Cardiac muscle cell (in vitro differentiated cells and primary cell): ENCODE results near the gene TUBD1. TPM values are rescaled to one million over a fixed set of nuclear protein-coding genes. Genes with fewer than 3 reads are reported as not detected.

ENCODE experiments used
- DNase-seq, 2 donors: peaks; one replicate each; pipeline versions ENCODE4 v3.0.0 to v3.0.0-alpha.2; 2010 to 2017; ENCODE audit warnings: low read depth in 1 of 2, low spot score in 1 of 2
- H3K27ac ChIP-seq: fragments of 200-600 bp; sonication (generic); 2 replicates; pipeline ENCODE4 v1.5.1; 2016
- H3K27me3 ChIP-seq: fragments of 200-600 bp; sonication (generic); 2 replicates; pipeline ENCODE4 v1.6.0; 2016; ENCODE audit warnings: control low read depth
- H3K36me3 ChIP-seq: fragments of 200-600 bp; sonication (generic); 2 replicates; pipeline ENCODE4 v1.5.1; 2016; ENCODE audit warnings: control low read depth
- H3K4me1 ChIP-seq: fragments of 200-600 bp; sonication (generic); 2 replicates; pipeline ENCODE4 v1.8.1; 2017; ENCODE audit warnings: low read depth, mild to moderate bottlenecking, mixed run types
- H3K4me3 ChIP-seq: fragments of 200-600 bp; sonication (generic); 2 replicates; pipeline ENCODE4 v1.5.1; 2016; ENCODE audit warnings: mild to moderate bottlenecking
- H3K9me3 ChIP-seq: fragments of 200-600 bp; sonication (generic); 2 replicates; pipeline ENCODE4 v1.5.1; 2017; ENCODE audit warnings: low read depth, mild to moderate bottlenecking, control low read depth
- polyA plus RNA-seq: library from polyadenylated mRNA; unstranded; fragments of >200 nt; fragmentation: Nextera tagmentation; extraction: Ambion mirVana; gene quantifications from 2 replicates; pipeline ENCODE4 v1.2.1, GENCODE V29; 2016
- total RNA-seq: library from RNA; depleted of rRNA; stranded (reverse); fragments of >200 nt; gene quantifications from 2 replicates; pipeline ENCODE4 v1.2.3, GENCODE V29; 2016
- TF ChIP-seq, protein P1 (sequence below): IDR thresholded peaks from 2 replicates; pipeline ENCODE4 v1.5.1; 2012; ENCODE audit warnings: low read depth, mild to moderate bottlenecking, low read length

TUBD1 gene
- total and polyA plus RNA-seq, 2 experiments from 2014 or later, result 10.9 to 17.5 TPM

DNA sequence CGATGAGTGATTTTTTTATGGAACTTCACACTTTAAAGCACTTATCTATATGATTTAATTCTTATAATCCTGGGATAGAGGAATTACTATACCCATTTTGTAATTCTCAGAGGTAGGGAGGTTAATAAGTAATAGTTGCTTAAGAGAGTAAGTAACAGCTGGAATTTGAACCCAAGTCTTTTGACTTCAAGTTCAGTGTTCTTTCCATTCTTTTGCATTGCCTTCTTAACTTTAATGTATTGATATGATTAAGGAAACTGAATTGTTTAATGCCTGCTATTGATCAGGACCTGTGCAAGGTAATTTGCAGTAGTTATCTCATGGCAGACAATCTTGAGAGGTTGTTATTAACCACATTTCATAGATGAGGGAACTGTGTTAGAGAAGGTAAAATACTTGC lies 78.5 kb downstream of the TUBD1 start:
- H3K9me3 ChIP-seq, result no peaks in the 10 kb centered on the region
- no peak for DNase-seq
- H3K36me3 ChIP-seq, result peaks cover 4% of the 10 kb centered on the region
- no peak overlapping the region for H3K27ac ChIP-seq
- TF ChIP-seq, protein P1, sequence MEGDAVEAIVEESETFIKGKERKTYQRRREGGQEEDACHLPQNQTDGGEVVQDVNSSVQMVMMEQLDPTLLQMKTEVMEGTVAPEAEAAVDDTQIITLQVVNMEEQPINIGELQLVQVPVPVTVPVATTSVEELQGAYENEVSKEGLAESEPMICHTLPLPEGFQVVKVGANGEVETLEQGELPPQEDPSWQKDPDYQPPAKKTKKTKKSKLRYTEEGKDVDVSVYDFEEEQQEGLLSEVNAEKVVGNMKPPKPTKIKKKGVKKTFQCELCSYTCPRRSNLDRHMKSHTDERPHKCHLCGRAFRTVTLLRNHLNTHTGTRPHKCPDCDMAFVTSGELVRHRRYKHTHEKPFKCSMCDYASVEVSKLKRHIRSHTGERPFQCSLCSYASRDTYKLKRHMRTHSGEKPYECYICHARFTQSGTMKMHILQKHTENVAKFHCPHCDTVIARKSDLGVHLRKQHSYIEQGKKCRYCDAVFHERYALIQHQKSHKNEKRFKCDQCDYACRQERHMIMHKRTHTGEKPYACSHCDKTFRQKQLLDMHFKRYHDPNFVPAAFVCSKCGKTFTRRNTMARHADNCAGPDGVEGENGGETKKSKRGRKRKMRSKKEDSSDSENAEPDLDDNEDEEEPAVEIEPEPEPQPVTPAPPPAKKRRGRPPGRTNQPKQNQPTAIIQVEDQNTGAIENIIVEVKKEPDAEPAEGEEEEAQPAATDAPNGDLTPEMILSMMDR, result no peak
- H3K4me1 ChIP-seq, result no peaks in the 10 kb centered on the region
- H3K4me3 ChIP-seq, result no peak overlapping the region
- H3K27me3 ChIP-seq, result no peaks in the 10 kb centered on the region

DNA sequence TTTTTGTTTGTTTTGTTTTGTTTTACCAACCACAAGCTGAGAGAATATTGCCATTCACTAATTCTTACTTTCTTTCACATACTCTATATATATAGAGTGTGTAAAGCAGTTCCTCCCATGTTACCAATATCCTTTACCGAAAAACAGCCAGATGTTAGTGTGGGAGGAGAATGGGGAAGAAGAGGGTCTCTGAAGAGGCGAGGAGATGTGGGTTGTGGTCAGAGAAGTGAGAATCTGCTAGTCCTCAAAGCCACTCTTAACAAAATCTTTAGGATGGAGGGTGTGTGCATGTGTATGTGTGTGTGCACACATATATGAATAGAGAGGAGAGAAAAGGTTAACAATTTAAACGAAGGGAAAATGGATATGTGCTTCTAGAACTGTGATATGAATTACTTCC lies 80.6 kb downstream of the TUBD1 start:
- H3K27me3 ChIP-seq, result no peaks in the 10 kb centered on the region
- peaks cover 4% of the 10 kb centered on the region for H3K36me3 ChIP-seq
- DNase-seq, result no peak
- H3K27ac ChIP-seq, result no peak overlapping the region
- TF ChIP-seq, protein P1, result no peak
- H3K4me1 ChIP-seq, result no peaks in the 10 kb centered on the region
- H3K4me3 ChIP-seq, result no peak overlapping the region
- no peaks in the 10 kb centered on the region for H3K9me3 ChIP-seq

DNA sequence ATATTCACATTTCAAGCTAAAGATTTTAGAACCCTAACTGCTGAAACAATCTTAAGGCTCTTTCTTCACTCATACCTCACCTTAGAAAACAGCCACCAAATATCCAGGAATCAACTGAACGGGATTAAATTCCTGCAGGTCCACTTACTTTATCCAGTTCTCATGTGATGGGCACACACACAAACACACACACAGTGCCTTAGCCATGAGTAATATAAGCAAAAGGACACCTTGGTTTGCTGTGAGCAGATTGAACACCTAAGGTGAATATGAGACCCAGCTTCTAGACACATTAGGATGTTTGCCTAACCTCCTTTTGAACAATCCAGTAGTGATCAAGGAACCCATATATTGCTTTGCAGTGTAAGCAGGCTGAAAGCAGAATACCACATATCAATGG lies 81.5 kb downstream of the TUBD1 start:
- Histone ChIP-seq H3K4me3 (no peak overlapping the region), H3K27me3 (no peaks in the 10 kb centered on the region), H3K36me3 (peaks cover 4% of the 10 kb centered on the region), H3K9me3 (no peaks in the 10 kb centered on the region), H3K4me1 (no peaks in the 10 kb centered on the region), H3K27ac (no peak overlapping the region)
- no peak for DNase-seq
- TF ChIP-seq, protein P1, result no peak

DNA sequence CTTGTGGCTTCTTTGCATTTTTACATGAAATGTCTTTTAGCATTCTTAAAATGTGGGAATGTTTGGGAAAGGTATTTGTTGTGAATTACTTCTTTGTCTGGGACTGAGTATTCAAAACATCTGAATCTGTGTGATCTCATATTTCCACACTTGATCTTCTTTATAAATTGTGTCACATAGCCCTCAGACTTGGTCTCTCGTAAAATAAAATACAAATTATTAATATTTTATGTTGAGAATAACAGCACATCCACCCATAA lies 81.9 kb downstream of the TUBD1 start:
- no peak overlapping the region for H3K27ac ChIP-seq
- no peak overlapping the region for H3K4me3 ChIP-seq
- TF ChIP-seq, protein P1, result no peak
- peaks cover 4% of the 10 kb centered on the region for H3K36me3 ChIP-seq
- H3K27me3 ChIP-seq, result no peaks in the 10 kb centered on the region
- no peaks in the 10 kb centered on the region for H3K4me1 ChIP-seq
- H3K9me3 ChIP-seq, result no peaks in the 10 kb centered on the region
- no peak for DNase-seq

Other genes with a start within 250 kb of the TUBD1 start
- 9.3 and 12.0 TPM in 2 replicates for gene PTRH2, start 185.5 kb downstream of the TUBD1 start, total RNA-seq
- 17.7 and 22.9 TPM in 2 replicates for gene PTRH2, start 185.5 kb downstream of the TUBD1 start, polyA plus RNA-seq
- gene VMP1, start 185.3 kb downstream of the TUBD1 start, total RNA-seq, result 73.9 and 91.3 TPM in 2 replicates
- gene VMP1, start 185.3 kb downstream of the TUBD1 start, polyA plus RNA-seq, result 62.6 and 65.0 TPM in 2 replicates
- gene RPS6KB1, start 178 bp upstream of the TUBD1 start, total RNA-seq, result 30.9 and 103 TPM in 2 replicates
- 13.6 and 19.2 TPM in 2 replicates for gene RPS6KB1, start 178 bp upstream of the TUBD1 start, polyA plus RNA-seq
- 11.1 and 13.3 TPM in 2 replicates for gene RNFT1, start 71.8 kb upstream of the TUBD1 start, total RNA-seq
- 16.9 and 18.1 TPM in 2 replicates for gene RNFT1, start 71.8 kb upstream of the TUBD1 start, polyA plus RNA-seq
- gene HEATR6, start 186.0 kb upstream of the TUBD1 start, total RNA-seq, result 25.4 and 31.6 TPM in 2 replicates
- 12.2 and 14.7 TPM in 2 replicates for gene HEATR6, start 186.0 kb upstream of the TUBD1 start, polyA plus RNA-seq